IPS-15b (cell line): Measurements from ENCODE around the gene RPS14.
A peak's percentile ranks its signal among the peaks of the same experiment; 100 is the strongest.
"Not testable (repeated sequence)": the region's sequence is repeated elsewhere in the genome, so short reads cannot be mapped to it uniquely, and the experiment has no call there.

Source experiments
- H3K27me3 ChIP-seq: one replicate; pipeline ENCODE4 v1.6.1; 2013; ENCODE audit warnings: low read length; ENCODE audit not compliant: control insufficient read depth, insufficient read depth
- H3K36me3 ChIP-seq: one replicate; pipeline ENCODE4 v1.6.1; 2013; ENCODE audit warnings: low read length; ENCODE audit not compliant: control insufficient read depth, insufficient read depth
- H3K4me1 ChIP-seq: one replicate; pipeline ENCODE4 v1.6.1; 2013; ENCODE audit warnings: mild to moderate bottlenecking, low read length; ENCODE audit not compliant: control insufficient read depth, insufficient read depth
- H3K4me3 ChIP-seq: one replicate; pipeline ENCODE4 v1.5.1; 2013; ENCODE audit warnings: low read depth, low read length
- H3K9ac ChIP-seq: one replicate; pipeline ENCODE4 v1.6.1; 2013; ENCODE audit warnings: low read depth, mild to moderate bottlenecking, low read length
- H3K9me3 ChIP-seq: one replicate; pipeline ENCODE4 v1.6.1; 2013; ENCODE audit warnings: mild to moderate bottlenecking, low read length; ENCODE audit not compliant: control insufficient read depth, insufficient read depth

Gene RPS14

GRCh38 chr5:150489360-150490295 is 40.1 kb upstream of the RPS14 start:
- peaks cover 7% of the 10 kb centered on the region for H3K36me3 ChIP-seq
- H3K9me3 ChIP-seq = no peaks in the 10 kb centered on the region
- H3K4me1 ChIP-seq = peaks cover 39% of the 10 kb centered on the region
- no peak overlapping the region for H3K9ac ChIP-seq
- no peak overlapping the region for H3K4me3 ChIP-seq
- no peaks in the 10 kb centered on the region for H3K27me3 ChIP-seq

DNA sequence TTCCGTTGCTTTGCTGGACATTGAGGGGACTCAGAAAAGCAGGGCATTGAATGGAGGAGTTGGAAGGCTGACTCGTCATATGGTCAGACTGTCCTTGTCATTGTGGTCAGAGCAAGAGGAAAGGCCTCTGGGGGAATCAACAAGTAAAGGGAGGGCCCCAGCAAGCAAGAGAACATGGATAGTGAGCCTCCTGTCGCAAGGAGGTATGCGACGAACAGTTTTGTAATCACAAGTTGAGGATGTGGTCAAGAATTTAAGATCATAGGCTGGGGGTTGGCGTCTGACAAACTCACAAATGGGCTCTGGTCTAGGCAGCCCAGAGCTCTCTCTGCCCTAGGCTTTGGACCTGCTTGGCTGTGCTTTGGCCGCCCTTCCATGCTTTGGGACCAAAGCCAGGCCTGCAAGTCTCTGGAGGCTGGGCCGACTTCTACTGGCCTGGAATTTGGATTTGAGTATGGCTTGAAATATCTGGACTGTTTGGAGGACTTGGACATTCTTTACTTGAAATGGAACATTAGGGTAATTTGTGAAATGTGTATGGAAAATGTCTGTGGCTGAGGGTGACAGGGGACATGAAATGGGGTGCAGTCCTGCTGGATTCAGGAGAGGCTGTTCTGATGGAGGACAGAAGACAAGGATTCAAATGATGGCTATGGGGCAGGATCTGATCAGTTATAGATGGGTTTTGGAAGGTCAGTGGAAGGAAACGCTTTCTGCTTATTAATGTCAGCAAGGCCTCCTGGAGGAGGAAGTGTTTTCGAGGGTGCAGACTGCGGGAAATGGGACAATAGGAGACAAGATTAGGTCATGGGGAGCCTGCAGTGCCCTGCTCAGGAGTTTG is 39.2 kb upstream of the RPS14 start:
- H3K9ac ChIP-seq = peak overlapping the region; percentile 55
- peaks cover 7% of the 10 kb centered on the region for H3K36me3 ChIP-seq
- no peaks in the 10 kb centered on the region for H3K9me3 ChIP-seq
- no peaks in the 10 kb centered on the region for H3K27me3 ChIP-seq
- H3K4me1 ChIP-seq = peaks cover 39% of the 10 kb centered on the region
- H3K4me3 ChIP-seq = no peak overlapping the region

GRCh38 chr5:150487199-150488061 is 37.9 kb upstream of the RPS14 start:
- Histone ChIP-seq H3K4me3 (peak overlapping the region; percentile 75), H3K27me3 (no peaks in the 10 kb centered on the region), H3K4me1 (peaks cover 39% of the 10 kb centered on the region), H3K9ac (no peak overlapping the region), H3K36me3 (peaks cover 7% of the 10 kb centered on the region), H3K9me3 (no peaks in the 10 kb centered on the region)

DNA sequence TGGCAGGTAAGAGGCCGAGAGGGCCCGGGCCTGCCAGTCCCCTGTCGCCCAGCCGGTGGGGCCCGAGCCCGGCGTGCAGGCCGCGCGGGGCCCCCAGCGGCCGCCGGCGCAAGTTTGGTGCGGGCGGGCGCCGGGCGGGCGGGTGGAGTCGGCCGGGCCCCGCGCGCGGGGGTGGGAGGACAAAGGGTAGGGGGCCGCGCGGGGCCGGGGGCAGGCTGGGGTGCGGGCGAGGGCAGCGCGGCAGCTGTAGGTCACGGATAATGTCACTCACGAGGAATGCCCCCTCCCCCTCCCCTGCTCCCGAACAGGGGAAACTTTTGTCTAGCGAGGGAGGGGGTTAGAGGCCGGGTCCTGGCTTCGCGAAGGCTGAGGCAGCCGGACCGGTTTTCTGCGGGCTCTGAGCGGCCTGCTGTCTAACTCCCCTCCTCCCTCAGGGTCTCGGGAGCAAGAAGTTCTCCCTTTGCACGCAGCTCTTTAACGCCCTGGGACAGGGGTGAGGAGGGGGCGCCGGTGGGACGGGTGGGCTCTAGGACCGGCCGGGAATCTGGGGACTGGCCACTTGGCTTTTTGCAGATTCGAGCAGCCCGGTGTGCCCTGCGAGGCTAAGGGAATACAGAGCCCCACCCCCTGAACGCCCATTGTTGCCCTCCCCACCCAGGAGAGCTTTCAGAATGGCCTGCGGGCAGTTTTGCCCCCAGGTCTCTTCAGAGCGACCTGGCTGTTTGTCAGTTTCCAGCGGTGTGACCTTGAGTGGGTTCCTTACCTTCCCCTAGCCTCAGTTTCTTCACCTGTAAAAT is 37.1 kb upstream of the RPS14 start:
- Histone ChIP-seq H3K27me3 (no peaks in the 10 kb centered on the region), H3K4me1 (peaks cover 39% of the 10 kb centered on the region), H3K9me3 (no peaks in the 10 kb centered on the region), H3K9ac (peak overlapping the region; percentile 54), H3K4me3 (peak overlapping the region; percentile 75), H3K36me3 (peaks cover 7% of the 10 kb centered on the region)

- Histone ChIP-seq H3K27me3 (no peaks in the 10 kb centered on the region), H3K9me3 (no peaks in the 10 kb centered on the region), H3K9ac (peak overlapping the region; percentile 87), H3K4me3 (peak overlapping the region; percentile 71), H3K4me1 (peaks cover 32% of the 10 kb centered on the region), H3K36me3 (peaks cover 7% of the 10 kb centered on the region)
Observed at GRCh38 chr5:150485693-150486401, 36.3 kb upstream of the RPS14 start.

DNA sequence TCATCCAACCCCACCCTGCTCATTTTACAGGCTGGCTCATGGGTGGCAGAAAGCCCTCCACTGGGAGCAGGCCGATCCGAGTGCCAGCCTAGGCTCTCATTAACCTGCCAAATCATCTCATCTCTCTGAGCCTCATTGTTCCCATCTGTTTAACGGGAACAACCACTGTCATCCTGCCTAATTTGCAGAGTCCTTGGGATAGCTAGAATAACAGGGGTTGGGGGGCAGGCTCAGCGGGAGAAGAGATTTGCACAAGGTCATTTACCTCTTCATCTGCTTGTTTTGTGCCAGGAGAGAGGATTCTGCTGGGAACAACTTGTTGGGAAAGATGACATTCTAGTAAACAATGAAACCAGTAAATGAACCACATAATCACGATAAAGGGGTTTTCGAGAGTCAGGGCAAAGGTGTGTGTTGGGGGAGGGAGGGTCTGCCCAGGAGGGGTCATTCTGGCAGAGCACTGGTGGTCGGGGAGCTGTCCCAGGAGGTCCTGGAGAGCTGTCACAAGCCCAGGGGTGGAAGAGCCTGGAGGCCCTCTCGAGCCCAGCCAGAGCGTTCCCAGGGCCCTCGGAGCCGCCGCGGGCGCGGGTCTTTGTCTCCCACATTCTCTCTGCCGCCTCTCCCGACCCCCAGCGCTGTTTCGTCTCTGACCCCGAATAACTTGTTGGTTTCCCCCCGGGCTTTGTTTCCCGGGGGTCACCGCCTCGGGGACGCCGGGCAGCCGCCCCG is 35.6 kb upstream of the RPS14 start:
- H3K9ac ChIP-seq = peak overlapping the region; percentile 70
- no peaks in the 10 kb centered on the region for H3K9me3 ChIP-seq
- H3K4me3 ChIP-seq = peak overlapping the region; percentile 71
- peaks cover 26% of the 10 kb centered on the region for H3K4me1 ChIP-seq
- peaks cover 3% of the 10 kb centered on the region for H3K36me3 ChIP-seq
- no peaks in the 10 kb centered on the region for H3K27me3 ChIP-seq

DNA sequence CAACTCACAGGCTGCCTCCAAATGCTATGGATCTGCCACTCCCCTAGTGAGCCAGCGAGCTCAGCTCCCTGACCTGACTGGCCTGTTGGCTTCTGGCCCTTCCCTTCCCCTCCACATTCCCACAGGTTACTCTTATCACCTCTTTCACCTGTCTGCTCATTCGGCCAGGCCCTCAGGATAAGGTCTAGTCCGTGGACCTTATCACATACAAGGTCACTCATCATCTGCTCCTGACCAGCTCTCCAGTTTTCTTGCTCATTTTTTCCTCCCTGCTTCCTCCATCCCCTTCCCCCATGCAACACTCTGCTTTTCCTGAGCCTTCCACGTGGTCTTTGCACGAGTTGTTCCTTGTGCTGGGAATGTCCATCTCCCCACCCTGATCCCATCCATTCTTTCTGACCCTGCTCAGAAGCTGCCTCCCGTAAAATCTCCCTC is 32.5 kb upstream of the RPS14 start:
- peaks cover 5% of the 10 kb centered on the region for H3K4me1 ChIP-seq
- H3K4me3 ChIP-seq = no peak overlapping the region
- no peaks in the 10 kb centered on the region for H3K36me3 ChIP-seq
- H3K27me3 ChIP-seq = no peaks in the 10 kb centered on the region
- no peaks in the 10 kb centered on the region for H3K9me3 ChIP-seq
- H3K9ac ChIP-seq = no peak overlapping the region

GRCh38 chr5:150481708-150481965 is 32.1 kb upstream of the RPS14 start:
- Histone ChIP-seq H3K9ac (no peak overlapping the region), H3K4me3 (no peak overlapping the region), H3K36me3 (no peaks in the 10 kb centered on the region), H3K27me3 (no peaks in the 10 kb centered on the region), H3K4me1 (peaks cover 4% of the 10 kb centered on the region), H3K9me3 (no peaks in the 10 kb centered on the region)

GRCh38 chr5:150479416-150479815 is 29.9 kb upstream of the RPS14 start:
- H3K4me3 ChIP-seq = no peak overlapping the region
- no peaks in the 10 kb centered on the region for H3K36me3 ChIP-seq
- H3K4me1 ChIP-seq = no peaks in the 10 kb centered on the region
- H3K9me3 ChIP-seq = no peaks in the 10 kb centered on the region
- H3K27me3 ChIP-seq = no peaks in the 10 kb centered on the region
- H3K9ac ChIP-seq = no peak overlapping the region

DNA sequence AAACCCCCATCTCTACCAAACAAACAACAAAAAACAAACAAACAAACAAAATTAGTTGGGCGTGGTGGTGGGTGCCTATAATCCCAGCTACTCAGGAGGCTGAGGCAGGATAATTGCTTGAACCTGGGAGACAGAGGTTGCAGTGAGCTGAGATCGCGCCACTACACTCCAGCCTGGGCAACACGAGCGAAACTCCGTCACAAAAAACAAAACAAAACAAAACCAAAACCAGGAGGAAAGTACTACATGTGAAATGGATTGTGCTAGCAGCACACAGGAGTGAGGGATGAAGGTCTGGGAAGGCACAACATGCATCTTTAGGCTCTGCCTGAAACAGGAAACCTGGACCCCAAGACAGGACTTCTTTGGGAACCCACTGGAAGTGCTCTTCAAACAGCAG is 27.0 kb upstream of the RPS14 start:
- H3K9me3 ChIP-seq, H3K36me3 ChIP-seq, H3K4me1 ChIP-seq, H3K9ac ChIP-seq, H3K4me3 ChIP-seq, H3K27me3 ChIP-seq: not testable (repeated sequence)
